CD4-positive, alpha-beta T cell treated with Interleukin-17A for 1 hour (primary cell): ENCODE measurements around the gene LAMB4.

Experiments
- DNase-seq: peaks from one replicate; pipeline ENCODE4 v3.0.0-alpha.2; 2020

Gene LAMB4

GRCh38 chr7:107989618-107990373 is 140.4 kb downstream of the LAMB4 start:
- no peak for DNase-seq

- DNase-seq, result no peak
Observed at GRCh38 chr7:107982918-107983389, 147.2 kb downstream of the LAMB4 start.

- DNase-seq, result no peak
Observed at GRCh38 chr7:107982042-107982840, 147.9 kb downstream of the LAMB4 start.

GRCh38 chr7:107981466-107981865 is 148.7 kb downstream of the LAMB4 start:
- no peak for DNase-seq

- no peak for DNase-seq
Observed at GRCh38 chr7:107980671-107981190, 149.4 kb downstream of the LAMB4 start.

GRCh38 chr7:107980171-107980570 is 150.0 kb downstream of the LAMB4 start:
- no peak for DNase-seq

GRCh38 chr7:107978815-107979408 is 151.2 kb downstream of the LAMB4 start:
- no peak for DNase-seq

GRCh38 chr7:107977048-107977447 is 153.1 kb downstream of the LAMB4 start:
- DNase-seq, result no peak

GRCh38 chr7:107976620-107977019 is 153.5 kb downstream of the LAMB4 start:
- DNase-seq, result no peak

- DNase-seq, result no peak
Observed at GRCh38 chr7:107975394-107976013, 154.7 kb downstream of the LAMB4 start.

GRCh38 chr7:107973861-107974260 is 156.3 kb downstream of the LAMB4 start:
- no peak for DNase-seq
